T-helper 1 cell (primary cell): ENCODE data around the gene KLHL28.

Experiments
- DNase-seq, 5 donors: peaks; one replicate each; pipeline ENCODE4 v3.0.0-alpha.2; 2012 to 2020

KLHL28 gene

GRCh38 chr14:44959538-44959937 lies 2.2 kb downstream of the KLHL28 start:
- DNase-seq = no peak

GRCh38 chr14:44956866-44957265 lies 4.9 kb downstream of the KLHL28 start:
- DNase-seq = no peak

- DNase-seq = no peak
Observed at GRCh38 chr14:44955528-44955927, 6.2 kb downstream of the KLHL28 start.

- no peak for DNase-seq
Observed at GRCh38 chr14:44954750-44955149, 7.0 kb downstream of the KLHL28 start.

- DNase-seq = no peak
Observed at GRCh38 chr14:44952391-44953110, 9.2 kb downstream of the KLHL28 start.

- DNase-seq = no peak
Observed at GRCh38 chr14:44951051-44951450, 10.7 kb downstream of the KLHL28 start.

- DNase-seq = no peak
Observed at GRCh38 chr14:44945264-44945663, 16.5 kb downstream of the KLHL28 start.

- DNase-seq = no peak
Observed at GRCh38 chr14:44944107-44944506, 17.6 kb downstream of the KLHL28 start.

- DNase-seq = no peak
Observed at GRCh38 chr14:44942436-44942835, 19.3 kb downstream of the KLHL28 start.

GRCh38 chr14:44941591-44941990 lies 20.2 kb downstream of the KLHL28 start:
- DNase-seq = no peak

- DNase-seq = no peak
Observed at GRCh38 chr14:44940944-44941343, 20.8 kb downstream of the KLHL28 start.

- no peak for DNase-seq
Observed at GRCh38 chr14:44940211-44940610, 21.5 kb downstream of the KLHL28 start.

GRCh38 chr14:44937547-44937946 lies 24.2 kb downstream of the KLHL28 start:
- DNase-seq = no peak

GRCh38 chr14:44935155-44935554 lies 26.6 kb downstream of the KLHL28 start:
- DNase-seq = no peak

GRCh38 chr14:44928793-44929192 lies 33.0 kb downstream of the KLHL28 start:
- no peak for DNase-seq

GRCh38 chr14:44914849-44915248 lies 46.9 kb downstream of the KLHL28 start:
- no peak for DNase-seq

- no peak for DNase-seq
Observed at GRCh38 chr14:44912041-44912869, 49.5 kb downstream of the KLHL28 start.

GRCh38 chr14:44910821-44911220 lies 50.9 kb downstream of the KLHL28 start:
- no peak for DNase-seq

GRCh38 chr14:44901696-44902095 lies 60.1 kb downstream of the KLHL28 start:
- DNase-seq = no peak

- no peak for DNase-seq
Observed at GRCh38 chr14:44898551-44898950, 63.2 kb downstream of the KLHL28 start.

- no peak for DNase-seq
Observed at GRCh38 chr14:44897845-44898151, 63.9 kb downstream of the KLHL28 start.

GRCh38 chr14:44897041-44897844 lies 64.5 kb downstream of the KLHL28 start:
- DNase-seq = peak; percentile 95 to 99 (median 97)

- no peak for DNase-seq
Observed at GRCh38 chr14:44896275-44897040, 65.3 kb downstream of the KLHL28 start.
